CD14-positive monocyte (primary cell): ENCODE measurements around the gene ASNSD1. TPM values are rescaled to one million over a fixed set of nuclear protein-coding genes. Genes with fewer than 3 reads are reported as not detected.

ENCODE experiments used
- DNase-seq, 3 donors: peaks; one replicate each; pipeline ENCODE4 v3.0.0-alpha.2; 2011 to 2022
- H2AFZ ChIP-seq: 2 replicates; pipeline ENCODE4 v1.6.0; 2012; ENCODE audit warnings: mild to moderate bottlenecking, low read depth, low read length, inconsistent platforms; ENCODE audit not compliant: insufficient read depth, poor library complexity, severe bottlenecking
- H3K27ac ChIP-seq, 2 donors: 1 replicate in 1 of 2; 2 replicates in 1 of 2; pipeline ENCODE4 v1.5.1; 2012 to 2013; ENCODE audit warnings: low read length in 2 of 2, control low read depth in 1 of 2, inconsistent platforms in 1 of 2, low read depth in 1 of 2, mild to moderate bottlenecking in 1 of 2
- H3K27me3 ChIP-seq, 2 donors: one replicate each; pipeline versions ENCODE4 v1.6.0 to v1.6.1; 2011 to 2013; ENCODE audit warnings: low read length in 2 of 2; ENCODE audit not compliant: control insufficient read depth in 2 of 2, insufficient read depth in 2 of 2
- H3K36me3 ChIP-seq, 2 donors: replicated peaks in 1 of 2; 1 replicate in 1 of 2; 2 replicates in 1 of 2; pipeline versions ENCODE4 v1.5.1 to v1.6.1; 2012 to 2013; ENCODE audit warnings: low read length in 2 of 2, control low read depth in 1 of 2, inconsistent platforms in 1 of 2, mild to moderate bottlenecking in 1 of 2; ENCODE audit not compliant: insufficient read depth in 2 of 2, control insufficient read depth in 1 of 2
- H3K4me1 ChIP-seq, 2 donors: 1 replicate in 1 of 2; 2 replicates in 1 of 2; pipeline versions ENCODE4 v1.5.1 to v1.6.1; 2012 to 2013; ENCODE audit warnings: low read length in 2 of 2, control low read depth in 1 of 2, inconsistent platforms in 1 of 2, mild to moderate bottlenecking in 1 of 2, moderate library complexity in 1 of 2; ENCODE audit not compliant: insufficient read depth in 2 of 2, control insufficient read depth in 1 of 2
- H3K4me2 ChIP-seq: replicated peaks from 2 replicates; pipeline ENCODE3; 2012; ENCODE audit warnings: low read length, moderate library complexity, mild to moderate bottlenecking; ENCODE audit not compliant: poor library complexity, severe bottlenecking; ENCODE audit errors: extremely low read depth
- H3K4me3 ChIP-seq, 3 experiments: fragments of 200-600 bp in 1 of 3; sonication (generic) in 1 of 3; replicated peaks in 1 of 3; 1 replicate in 2 of 3; 2 replicates in 1 of 3; pipeline ENCODE4 v1.5.1; 2011 to 2013; ENCODE audit warnings: low read length in 3 of 3, mild to moderate bottlenecking in 3 of 3, control low read depth in 2 of 3, low read depth in 2 of 3, inconsistent platforms in 1 of 3, moderate library complexity in 1 of 3
- H3K79me2 ChIP-seq: 2 replicates; pipeline ENCODE4 v1.6.0; 2012; ENCODE audit warnings: mild to moderate bottlenecking, control low read depth, inconsistent platforms, low read length, moderate library complexity; ENCODE audit not compliant: insufficient read depth
- H3K9ac ChIP-seq: 2 replicates; pipeline ENCODE4 v1.6.0; 2017; ENCODE audit warnings: low read length, mild to moderate bottlenecking; ENCODE audit not compliant: insufficient read depth, poor library complexity, severe bottlenecking
- H3K9me3 ChIP-seq, 2 donors: replicated peaks in 1 of 2; 1 replicate in 1 of 2; 2 replicates in 1 of 2; pipeline versions ENCODE4 v1.5.1 to v1.6.1; 2012 to 2013; ENCODE audit warnings: low read length in 2 of 2, control low read depth in 1 of 2; ENCODE audit not compliant: control insufficient read depth in 1 of 2, insufficient read depth in 1 of 2
- H4K20me1 ChIP-seq: 2 replicates; pipeline ENCODE4 v1.6.0; 2012; ENCODE audit warnings: mild to moderate bottlenecking, low read length, control low read depth, moderate library complexity; ENCODE audit not compliant: insufficient read depth
- H3K27ac Mint-ChIP-seq, 7 donors: one replicate each; pipeline ENCODE4 v1.8.0; 2020; ENCODE audit warnings: mild to moderate bottlenecking in 7 of 7, mixed read lengths in 7 of 7, moderate library complexity in 6 of 7, inconsistent platforms in 2 of 7
- H3K27me3 Mint-ChIP-seq, 3 donors: one replicate each; pipeline ENCODE4 v1.8.0; 2021 to 2022; ENCODE audit warnings: low read depth in 3 of 3, mild to moderate bottlenecking in 3 of 3, mixed read lengths in 3 of 3, moderate library complexity in 3 of 3, inconsistent platforms in 1 of 3
- H3K36me3 Mint-ChIP-seq, 2 donors: one replicate each; pipeline ENCODE4 v1.8.0; 2020; ENCODE audit warnings: mixed read lengths in 2 of 2, inconsistent platforms in 1 of 2, mild to moderate bottlenecking in 1 of 2
- H3K4me1 Mint-ChIP-seq: one replicate; pipeline ENCODE4 v1.8.0; 2020; ENCODE audit warnings: mild to moderate bottlenecking, mixed read lengths
- H3K4me3 Mint-ChIP-seq, 2 donors: one replicate each; pipeline ENCODE4 v1.8.0; 2020; ENCODE audit warnings: mild to moderate bottlenecking in 2 of 2, mixed read lengths in 2 of 2, moderate library complexity in 1 of 2
- H3K9me3 Mint-ChIP-seq, 7 donors: one replicate each; pipeline ENCODE4 v1.8.0; 2020 to 2022; ENCODE audit warnings: mixed read lengths in 7 of 7, mild to moderate bottlenecking in 6 of 7, moderate library complexity in 6 of 7, inconsistent platforms in 2 of 7
- CTCF ChIP-seq: fragments of 200-600 bp; IDR thresholded peaks from one replicate; pipeline ENCODE4 v1.8.0; 2022; ENCODE audit warnings: antibody characterized with exemption, mild to moderate bottlenecking
- WGBS: methylation state at CpG from one replicate; pipeline ENCODE4 v1.1.5; 2013; ENCODE audit warnings: missing lambda C conversion rate; ENCODE audit not compliant: insufficient coverage; 5-methylcytosine and 5-hydroxymethylcytosine counted together
- intact Hi-C, 2 donors: fragments of 100-400 bp; cut with micrococcal nuclease; formaldehyde crosslinking; loops; one replicate each; pipeline versions ENCODE4 v1.15.0 to v1.15.1; 2023
- polyA plus RNA-seq, 3 donors: library from polyadenylated mRNA; depleted of rRNA in 1 of 3; unstranded in 2 of 3; stranded (reverse) in 1 of 3; fragments of 300-500 nt in 2 of 3; fragments of >200 nt in 1 of 3; fragmentation: Illumina TruSeq in 2 of 3; gene quantifications; 1 replicate in 2 of 3; 2 replicates in 1 of 3; pipeline ENCODE4 v1.2.3, GENCODE V29; 2012 to 2021

Gene ASNSD1
- polyA plus RNA-seq, 3 donors = 8.6 to 27.1 (median 26.6) TPM

GRCh38 chr2:189641590-189641989 lies 19.7 kb upstream of the ASNSD1 start:
- Mint-ChIP-seq H3K9me3 (no peaks in the 10 kb centered on the region), H3K36me3 (no peaks in the 10 kb centered on the region), H3K27me3 (no peaks in the 10 kb centered on the region), H3K4me1 (no peaks in the 10 kb centered on the region), H3K27ac (no peak overlapping the region), H3K4me3 (no peak overlapping the region)
- Histone ChIP-seq H4K20me1 (no peaks in the 10 kb centered on the region), H3K27me3 (no peaks in the 10 kb centered on the region), H3K9ac (no peak overlapping the region), H2AFZ (peak overlapping the region; percentile 2), H3K27ac (no peak overlapping the region), H3K36me3 (no peaks in the 10 kb centered on the region), H3K79me2 (no peaks in the 10 kb centered on the region), H3K4me1 (no peaks in the 10 kb centered on the region), H3K4me2 (no peak overlapping the region), H3K9me3 (no peaks in the 10 kb centered on the region), H3K4me3 (no peak overlapping the region)
- 100% methylated on average over 2 of the region's 2 CpGs for WGBS
- TF ChIP-seq CTCF = no peak
- no peak for DNase-seq
- intact Hi-C loops = no loop called here

- Histone ChIP-seq H3K9me3 (no peaks in the 10 kb centered on the region), H4K20me1 (no peaks in the 10 kb centered on the region), H2AFZ (no peak overlapping the region), H3K4me3 (no peak overlapping the region), H3K4me2 (no peak overlapping the region), H3K79me2 (no peaks in the 10 kb centered on the region), H3K27me3 (no peaks in the 10 kb centered on the region), H3K9ac (no peak overlapping the region), H3K27ac (no peak overlapping the region), H3K36me3 (no peaks in the 10 kb centered on the region), H3K4me1 (no peaks in the 10 kb centered on the region)
- intact Hi-C loops = no loop called here
- H3K36me3 Mint-ChIP-seq = no peaks in the 10 kb centered on the region
- H3K27ac Mint-ChIP-seq = no peak overlapping the region
- H3K9me3 Mint-ChIP-seq = peaks cover 0 to 12% (median 3%) of the 10 kb centered on the region in 7 donors
- H3K4me3 Mint-ChIP-seq = no peak overlapping the region
- DNase-seq = no peak
- no peaks in the 10 kb centered on the region for H3K4me1 Mint-ChIP-seq
- H3K27me3 Mint-ChIP-seq = no peaks in the 10 kb centered on the region
- TF ChIP-seq CTCF = no peak
These were observed 14.7 kb upstream of the ASNSD1 start for GRCh38 chr2:189646521-189646920.
